Erythroblast (primary cell): ENCODE results near the gene FER1L5.

Source experiments
- DNase-seq, 2 experiments: peaks; one replicate each; lab custom pipeline; 2025; lab: John Stamatoyannopoulos, UW
- GATA1 ChIP-seq: IDR thresholded peaks from 2 replicates; pipeline ENCODE4 v1.6.1; 2011; ENCODE audit warnings: low read depth, mild to moderate bottlenecking, control low read depth, low read length, moderate library complexity
- POLR2A ChIP-seq: IDR thresholded peaks from 2 replicates; pipeline ENCODE4 v1.6.1; 2011; ENCODE audit warnings: mild to moderate bottlenecking, low read length

The FER1L5 gene

DNA sequence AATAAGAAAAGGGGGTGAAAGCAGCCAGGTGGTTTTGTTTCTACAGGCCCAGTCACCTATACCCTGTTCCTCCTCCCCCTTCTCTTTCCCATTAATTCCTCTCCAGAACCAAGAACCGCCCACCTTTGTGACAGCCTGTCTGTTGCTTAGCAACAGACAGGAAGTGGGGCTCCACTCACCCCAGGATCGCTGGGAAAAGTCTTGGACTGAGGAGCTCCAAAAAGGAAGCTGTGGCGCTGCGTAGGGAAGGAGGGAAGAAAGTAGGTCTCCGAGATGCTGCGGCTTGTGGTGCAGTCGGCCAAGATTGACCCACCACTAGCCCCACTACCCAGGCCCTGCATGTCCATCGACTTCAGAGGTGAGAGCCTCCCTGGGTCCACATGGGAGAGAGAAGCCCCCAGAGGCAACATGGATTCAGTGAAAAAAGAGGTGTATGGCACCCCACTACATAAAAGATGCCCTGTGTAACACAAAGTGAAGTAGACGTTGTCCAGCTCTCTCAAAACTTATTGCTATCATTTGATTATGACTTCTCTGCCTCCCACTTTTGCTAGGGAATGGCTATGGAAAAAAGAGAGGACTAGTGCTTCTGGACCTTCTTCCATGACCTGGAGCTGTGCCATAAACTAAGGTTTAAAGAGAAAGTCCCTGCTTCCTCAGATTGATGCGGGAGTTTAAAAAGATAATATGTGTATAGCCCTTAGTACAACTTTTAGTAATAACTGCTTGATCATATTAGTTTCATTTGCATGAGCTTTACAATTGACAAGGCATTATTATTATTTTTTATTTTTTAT lies at the start of gene FER1L5:
Gene FER1L5 (plus strand): TSS at position 201 of the 797 bp plus-strand sequence. CDS start 73 bp downstream, at position 274.
- TF ChIP-seq GATA1 (no peak), POLR2A (no peak)
- no peak for DNase-seq

DNA sequence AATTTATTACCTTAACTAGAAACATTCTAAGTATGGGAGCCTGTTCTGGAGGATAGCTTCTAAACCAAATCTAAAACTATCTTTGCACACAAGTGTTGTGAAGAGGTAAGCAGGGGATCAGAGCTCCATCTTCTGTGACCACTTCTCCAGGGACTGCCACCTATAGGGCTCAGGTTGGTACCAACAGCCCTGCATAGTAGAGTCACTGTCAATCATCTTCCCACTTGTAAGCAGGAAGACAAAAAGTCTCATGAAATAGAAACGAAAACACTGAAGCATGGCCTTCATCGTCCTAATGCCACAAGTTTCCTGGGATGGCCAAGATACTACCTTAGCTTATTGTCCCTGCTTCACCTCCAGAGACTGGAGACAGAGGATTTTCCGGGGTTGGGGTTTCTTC lies 48.3 kb upstream of the FER1L5 start:
- no peak for DNase-seq
- TF ChIP-seq POLR2A (no peak), GATA1 (no peak)

DNA sequence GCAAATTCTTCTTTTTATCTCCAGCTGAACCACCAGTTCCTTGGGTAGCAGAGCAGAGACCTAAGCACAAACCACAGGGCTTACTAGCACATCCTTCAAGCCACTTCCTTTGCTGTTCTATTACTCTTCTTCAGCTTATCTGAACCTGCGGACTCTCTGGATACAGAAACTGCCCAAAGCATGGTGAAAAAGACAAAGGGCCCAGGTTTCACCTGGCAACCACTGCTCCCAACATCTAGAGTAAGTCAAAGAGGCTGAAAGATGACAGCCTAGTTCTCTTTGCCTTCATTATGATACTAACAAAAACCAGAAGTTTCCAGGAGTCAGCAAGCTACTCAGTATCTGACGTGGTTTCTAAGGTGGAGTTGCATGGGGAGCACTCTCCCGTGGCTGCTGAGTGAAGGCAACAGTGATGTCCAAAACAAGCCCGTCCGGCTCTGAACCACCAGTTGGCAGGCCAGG lies 47.8 kb upstream of the FER1L5 start:
- DNase-seq: no peak
- TF ChIP-seq GATA1: no peak
- TF ChIP-seq POLR2A: no peak

DNA sequence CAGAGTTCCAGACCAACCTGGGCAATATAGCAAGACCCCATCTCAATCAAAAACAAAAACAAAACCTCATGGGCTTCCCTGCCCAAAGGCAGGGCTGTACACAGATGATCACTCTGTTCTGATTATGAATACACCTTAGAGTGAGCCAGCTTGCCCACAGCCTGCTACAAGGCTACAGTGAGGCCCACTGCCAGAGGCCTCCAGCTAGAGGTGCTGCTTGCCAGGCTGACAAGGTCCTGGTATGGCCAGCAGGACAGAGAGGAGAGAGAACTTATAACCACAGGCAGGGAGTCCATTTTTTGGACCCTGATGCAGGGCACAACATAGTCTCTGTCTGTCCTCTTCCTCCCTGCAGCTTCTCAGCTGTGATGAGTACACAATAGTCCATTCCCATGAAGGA lies 46.0 kb upstream of the FER1L5 start:
- no peak for DNase-seq
- TF ChIP-seq GATA1: no peak
- no peak for TF ChIP-seq POLR2A

DNA sequence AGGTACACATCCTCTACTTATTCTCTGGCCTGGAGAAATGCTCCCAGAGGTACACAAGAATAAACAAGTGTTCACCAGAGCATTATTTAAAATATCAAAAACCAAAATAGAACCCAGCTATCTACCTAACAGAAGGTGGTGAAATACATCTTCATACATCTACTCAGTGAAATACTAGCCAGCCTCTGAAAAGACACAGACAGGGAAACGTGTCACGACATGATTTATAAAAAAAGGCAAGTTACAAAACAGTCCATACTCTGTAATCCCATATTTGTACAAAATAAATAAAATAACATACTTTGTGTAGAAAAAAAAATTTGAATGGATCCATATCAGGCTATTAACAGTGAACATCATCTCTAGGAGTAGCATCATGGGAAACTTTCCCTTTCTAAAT lies 42.6 kb upstream of the FER1L5 start:
- no peak for DNase-seq
- no peak for TF ChIP-seq POLR2A
- TF ChIP-seq GATA1: no peak

DNA sequence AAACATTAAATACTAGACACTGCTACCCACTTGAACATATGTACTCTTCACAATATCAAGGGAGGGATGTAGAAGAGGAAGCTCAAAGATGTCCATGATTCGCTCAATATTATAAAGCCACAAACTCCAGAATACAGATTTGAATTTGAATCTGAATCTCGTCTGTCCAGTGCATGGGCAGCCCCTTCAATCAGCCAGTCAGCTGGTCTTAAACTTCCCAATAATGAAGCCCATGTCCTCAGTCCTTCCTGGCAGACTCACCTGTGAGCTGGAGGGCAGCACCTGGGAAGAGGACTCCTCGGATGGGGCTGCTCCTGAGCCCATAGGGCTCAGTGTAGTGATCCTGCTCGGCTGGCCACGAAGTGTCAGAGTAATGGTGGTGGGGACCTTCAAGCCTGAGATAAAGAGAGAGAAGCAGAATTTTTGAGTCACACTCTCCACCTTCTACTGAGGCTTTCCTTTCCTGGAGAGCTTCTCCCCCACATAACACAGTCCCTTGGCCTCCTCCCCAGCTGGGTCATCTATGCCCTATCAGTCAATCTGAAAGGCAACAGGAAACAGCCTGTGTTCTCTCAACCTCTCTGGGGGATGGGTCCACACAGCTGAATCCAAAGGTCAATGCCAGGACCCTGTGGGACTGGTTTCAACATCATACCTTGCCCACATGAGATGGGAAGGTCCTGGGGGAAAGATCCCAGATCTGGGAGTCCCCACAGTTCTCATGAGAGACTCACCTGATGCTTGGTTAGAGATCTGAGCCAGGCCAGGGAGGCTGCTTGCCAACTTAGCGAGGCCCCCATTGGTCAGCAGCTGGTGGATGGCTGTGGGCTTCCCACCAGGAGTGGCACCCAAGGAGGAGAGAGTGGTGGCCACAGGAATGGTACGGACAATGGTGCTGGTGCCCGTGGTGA lies 40.9 kb upstream of the FER1L5 start:
- DNase-seq: no peak
- TF ChIP-seq POLR2A: no peak
- TF ChIP-seq GATA1: no peak

DNA sequence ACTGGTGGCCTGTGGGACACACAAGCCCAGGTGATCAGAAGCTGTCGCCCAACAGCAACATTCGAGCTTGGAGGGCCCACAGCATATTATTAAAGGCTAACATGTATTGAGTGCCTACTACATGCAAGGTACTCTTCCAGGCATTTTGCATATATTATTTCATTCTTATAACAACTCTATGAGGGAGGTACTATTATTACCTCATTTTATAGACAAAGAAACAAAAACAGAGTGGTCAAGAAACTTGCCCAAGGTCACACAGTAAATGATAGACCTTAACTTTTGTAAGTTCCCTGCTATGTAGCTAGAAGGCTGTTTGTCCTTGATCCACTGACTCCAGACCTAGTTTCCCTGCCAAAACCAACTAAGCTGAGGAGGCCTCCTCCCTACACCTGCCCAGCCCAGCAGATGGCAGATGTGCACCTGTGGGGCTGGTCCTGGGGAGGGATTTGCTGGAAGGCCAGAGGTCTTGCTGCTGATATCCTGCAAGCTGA lies 40.2 kb upstream of the FER1L5 start:
- TF ChIP-seq GATA1 (no peak), POLR2A (no peak)
- peak in 1 of 2 experiments; percentile 10 for DNase-seq

DNA sequence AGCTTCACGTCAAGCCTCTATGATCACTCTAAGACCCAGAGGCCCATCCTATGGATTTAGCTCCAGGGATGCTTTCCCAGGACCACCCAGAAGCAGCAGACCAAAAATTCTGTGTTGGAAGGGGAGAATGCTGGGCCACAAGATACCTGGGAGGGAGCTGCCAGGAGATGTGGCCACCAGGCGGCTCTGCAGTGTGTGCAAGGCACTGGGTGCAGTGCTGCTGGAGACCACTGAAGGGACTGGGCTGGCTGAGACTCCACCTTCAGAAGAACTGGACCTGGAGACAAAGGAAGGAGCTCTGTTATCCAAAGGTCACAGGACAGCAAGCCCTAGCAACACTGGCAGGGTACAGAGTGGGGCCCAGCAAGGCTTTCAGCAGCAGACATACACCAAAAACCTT lies 38.5 kb upstream of the FER1L5 start:
- TF ChIP-seq POLR2A (no peak), GATA1 (no peak)
- peak; percentile 19 to 24 for DNase-seq

DNA sequence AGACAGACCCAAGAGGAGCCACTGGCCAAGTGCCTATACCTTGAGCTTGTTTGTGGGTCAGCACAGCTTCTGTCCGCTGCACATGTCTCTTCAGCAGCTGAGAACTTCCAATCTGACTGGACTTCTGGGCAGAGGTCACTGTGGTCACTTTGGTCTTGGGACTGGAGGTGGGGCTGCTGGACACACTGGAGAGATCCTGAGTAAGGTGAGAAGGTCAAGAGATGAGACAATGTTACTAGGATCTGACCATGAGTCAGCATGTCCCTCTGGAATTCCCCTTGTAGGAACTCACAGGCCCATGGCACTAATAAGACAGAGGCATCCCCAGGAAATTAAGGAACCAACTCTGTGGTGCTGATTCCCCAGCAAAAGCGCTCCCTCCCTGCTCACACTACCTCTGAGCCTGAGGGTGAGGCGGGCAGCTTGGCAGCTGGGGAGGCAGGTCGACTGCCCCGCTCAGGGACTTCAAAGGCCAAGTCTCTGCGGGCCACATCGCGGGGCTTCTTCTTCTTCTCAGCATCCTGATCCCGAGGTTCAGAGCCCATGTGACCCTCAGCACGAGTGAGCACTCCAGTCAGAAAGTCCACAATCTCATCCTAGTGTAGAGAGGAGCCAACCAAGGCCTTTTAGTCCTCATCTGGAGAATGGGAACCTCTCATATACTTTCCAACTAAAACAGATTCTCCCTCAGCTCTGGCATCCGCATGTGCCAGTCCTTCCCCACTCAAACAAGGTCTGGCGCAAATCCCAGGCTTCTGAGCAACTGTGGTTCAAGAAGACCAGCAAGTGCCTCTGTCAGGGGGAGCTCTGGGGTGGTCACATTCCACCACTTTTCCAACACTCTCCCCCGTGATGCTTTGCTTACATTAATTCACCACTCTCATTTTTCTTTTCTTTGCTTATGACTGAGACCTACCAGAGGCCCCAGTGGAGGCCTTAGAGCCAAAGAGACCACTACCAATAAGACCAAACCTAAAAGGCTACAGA lies 33.8 kb upstream of the FER1L5 start:
- TF ChIP-seq POLR2A (no peak), GATA1 (no peak)
- DNase-seq: no peak

DNA sequence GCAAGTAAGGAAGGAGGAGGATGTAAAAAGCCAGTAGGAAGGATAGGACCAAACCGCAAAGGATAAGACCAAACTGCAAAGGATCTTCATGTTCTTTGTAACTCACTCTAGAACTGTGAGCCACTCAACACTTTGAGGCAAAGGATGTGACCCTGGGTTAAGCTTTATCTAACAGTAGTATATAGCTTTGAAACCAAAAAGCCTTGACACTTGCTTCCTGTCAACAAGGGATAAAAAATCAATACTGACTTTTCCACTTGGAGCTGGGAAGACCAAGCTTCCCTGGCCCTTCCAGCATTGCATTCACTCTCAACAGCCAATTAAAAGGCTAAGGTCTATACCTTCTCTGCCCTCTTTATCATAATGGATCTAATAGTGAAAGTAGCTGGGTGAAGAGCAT lies 26.4 kb upstream of the FER1L5 start:
- TF ChIP-seq GATA1: no peak
- no peak for TF ChIP-seq POLR2A
- DNase-seq: no peak

DNA sequence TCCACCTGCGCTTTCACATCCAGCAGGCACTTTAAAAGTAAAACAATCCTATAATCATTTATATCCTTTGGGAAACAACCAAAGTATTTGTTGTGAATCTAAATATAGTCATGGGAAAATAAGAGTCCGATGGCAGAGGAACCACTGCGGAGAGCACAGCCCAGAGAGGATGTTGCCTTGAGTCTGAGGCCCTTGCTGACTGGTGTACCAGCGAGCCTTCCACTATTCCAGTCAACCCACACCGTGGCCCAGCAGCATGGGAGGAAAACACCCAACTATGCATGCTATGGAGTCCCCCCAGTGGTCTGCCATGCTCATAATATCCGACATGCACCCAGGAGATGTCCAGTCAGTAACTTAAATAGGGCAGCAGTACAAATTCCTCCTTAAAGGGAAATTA lies 26.0 kb upstream of the FER1L5 start:
- no peak for DNase-seq
- no peak for TF ChIP-seq POLR2A
- TF ChIP-seq GATA1: no peak

DNA sequence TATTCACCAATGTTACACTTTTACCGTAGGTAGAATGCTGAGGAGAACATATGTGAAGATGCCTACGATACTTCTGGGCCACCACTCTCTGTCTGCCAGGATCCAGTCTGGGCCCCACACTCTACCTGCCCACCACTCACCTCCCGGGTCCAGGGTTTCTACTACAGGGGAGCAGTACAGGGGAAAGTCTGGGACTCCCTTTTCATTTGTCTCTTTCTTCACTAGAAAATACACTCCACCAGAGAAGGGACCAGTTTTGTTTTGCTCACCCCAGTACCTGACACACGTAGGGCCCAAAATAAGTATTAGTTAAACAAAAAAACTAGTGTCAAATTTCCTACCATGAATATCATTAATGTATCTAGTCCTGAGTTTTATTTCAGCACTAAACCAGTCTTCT lies 25.6 kb upstream of the FER1L5 start:
- DNase-seq: no peak
- TF ChIP-seq POLR2A (no peak), GATA1 (no peak)

DNA sequence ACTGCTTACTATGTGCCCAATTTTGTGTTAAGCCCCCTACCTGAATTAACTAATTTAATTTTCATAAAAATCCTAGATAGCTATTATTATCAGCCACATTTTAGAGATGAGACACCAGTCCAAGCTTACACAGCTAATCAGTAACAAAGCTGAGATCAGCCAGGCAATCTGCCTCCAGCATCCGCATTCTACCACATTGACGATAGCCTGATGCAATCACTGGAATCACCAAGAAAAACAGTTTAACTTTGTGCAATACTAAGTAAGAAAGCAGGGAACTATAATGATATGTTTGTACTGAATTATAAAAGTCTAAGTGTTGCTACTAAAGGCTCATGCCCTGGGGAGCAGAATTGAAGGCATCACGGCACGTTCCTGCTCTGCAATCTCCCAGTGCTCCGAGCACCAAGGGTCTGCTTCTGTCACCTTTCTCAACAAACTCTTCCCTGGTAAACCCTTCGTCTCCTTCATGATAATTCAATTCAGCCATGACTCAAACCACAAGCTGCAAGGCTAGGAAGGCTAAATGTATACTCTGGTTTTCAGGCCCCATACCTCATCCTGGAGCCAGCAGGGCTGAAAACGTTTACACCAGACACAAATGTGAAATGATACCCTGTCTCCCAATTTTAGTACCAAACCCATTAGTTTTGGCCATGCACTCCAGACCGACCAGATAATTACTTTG lies 23.8 kb upstream of the FER1L5 start:
- DNase-seq: no peak
- TF ChIP-seq GATA1 (no peak), POLR2A (no peak)
